Activated T-cell treated with anti-CD3 and anti-CD28 coated beads for 48 hours (primary cell): ENCODE results near the gene AGAP1.
"Not testable (repeated sequence)": the region's sequence is repeated elsewhere in the genome, so short reads cannot be mapped to it uniquely, and the experiment has no call there.

Experiments
- DNase-seq: peaks from one replicate; pipeline ENCODE4 v3.0.0-alpha.2; 2020; ENCODE audit warnings: low read depth

AGAP1 gene

GRCh38 chr2:236042087-236042486 is 548.2 kb downstream of the AGAP1 start:
- DNase-seq = no peak

DNA sequence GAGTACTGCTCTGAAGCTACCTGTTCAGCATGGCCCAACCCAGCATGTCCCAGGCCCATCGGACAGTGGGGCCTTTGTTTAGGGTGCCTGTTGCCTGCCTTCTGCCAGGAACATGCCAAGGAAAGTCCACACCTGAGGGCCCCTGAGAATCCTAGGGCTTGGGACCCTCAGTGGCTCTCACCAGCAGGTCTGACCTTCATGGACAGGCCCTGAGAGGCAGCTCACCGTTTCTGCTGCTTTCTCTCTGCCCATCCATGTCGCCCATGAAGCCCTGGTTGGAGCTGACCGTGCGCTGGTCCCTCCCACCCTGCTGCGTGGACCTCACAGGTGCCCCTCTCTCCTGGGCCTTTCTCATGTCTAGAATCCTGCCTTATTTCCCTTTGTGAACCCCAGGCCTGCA is 550.3 kb downstream of the AGAP1 start:
- no peak for DNase-seq

GRCh38 chr2:236045251-236046235 is 551.7 kb downstream of the AGAP1 start:
- no peak for DNase-seq

DNA sequence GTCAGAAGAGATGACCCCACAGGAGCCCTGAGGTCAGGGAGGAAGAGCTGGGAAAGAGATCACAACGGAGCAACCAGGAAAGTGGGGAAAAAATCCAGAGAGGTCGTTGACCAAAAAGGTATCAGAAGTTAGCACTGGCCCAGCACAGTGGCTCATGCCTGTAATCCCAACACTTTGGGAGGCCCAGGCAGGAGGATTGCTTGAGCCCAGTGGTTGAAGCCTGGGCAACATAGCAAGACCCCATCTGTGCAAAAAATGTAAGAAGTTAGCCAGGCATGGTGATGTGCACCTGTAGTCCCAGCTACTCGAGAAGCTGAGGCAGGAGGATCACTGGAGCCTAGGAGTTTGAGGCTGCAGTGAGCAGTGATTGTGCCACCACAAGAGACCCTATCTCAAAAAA is 552.9 kb downstream of the AGAP1 start:
- DNase-seq = no peak

DNA sequence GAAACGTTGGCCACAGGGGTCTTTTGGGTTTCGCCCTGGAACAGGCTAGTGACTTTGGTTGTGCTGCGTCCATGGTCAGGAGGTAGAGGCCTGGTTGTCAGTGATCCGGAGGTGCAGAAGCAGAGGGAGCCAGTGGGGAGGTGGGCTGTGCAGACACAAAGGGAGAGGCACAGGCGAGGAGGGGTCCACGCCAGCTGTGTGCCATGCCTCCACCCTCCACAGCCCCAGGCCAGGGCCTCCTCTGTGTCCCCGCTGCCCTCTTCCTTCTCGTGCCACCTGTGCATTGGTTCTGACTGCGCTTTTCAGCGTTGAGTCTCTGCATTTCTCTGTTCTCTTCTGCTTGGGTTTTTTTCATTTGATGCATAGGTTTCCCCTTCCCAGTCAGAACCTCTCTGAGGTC is 553.3 kb downstream of the AGAP1 start:
- DNase-seq = no peak

DNA sequence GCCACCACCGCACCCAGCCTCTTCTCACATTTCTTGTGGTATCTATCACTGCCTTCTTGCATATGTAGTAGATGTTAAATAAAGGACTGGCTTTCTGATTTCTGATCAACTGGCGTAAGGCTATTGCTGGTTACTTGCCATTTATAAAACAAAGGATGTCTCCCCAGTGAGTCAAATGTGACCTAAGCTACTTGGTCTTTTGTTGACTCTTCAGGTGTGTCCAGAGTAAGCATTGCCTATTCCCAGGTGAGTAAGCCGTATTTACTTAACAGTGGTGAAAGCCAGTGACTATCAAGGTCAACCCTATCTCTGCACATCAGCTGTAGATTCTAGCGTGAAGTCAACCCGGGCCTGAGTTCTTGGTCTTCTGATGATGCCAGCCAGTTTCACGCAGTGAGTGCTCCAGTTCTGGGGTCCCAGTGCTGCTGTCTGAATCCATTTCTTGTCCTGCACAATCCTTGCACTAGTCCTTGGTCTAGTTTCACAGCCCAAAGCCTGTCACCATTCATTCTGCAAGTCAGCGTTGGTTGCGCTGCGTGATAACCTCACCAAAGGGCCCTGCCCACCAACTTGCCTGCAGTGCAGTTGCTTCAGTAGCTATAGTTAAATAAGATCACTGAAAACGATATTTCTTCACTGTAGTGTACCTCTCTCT is 554.2 kb downstream of the AGAP1 start:
- no peak for DNase-seq

DNA sequence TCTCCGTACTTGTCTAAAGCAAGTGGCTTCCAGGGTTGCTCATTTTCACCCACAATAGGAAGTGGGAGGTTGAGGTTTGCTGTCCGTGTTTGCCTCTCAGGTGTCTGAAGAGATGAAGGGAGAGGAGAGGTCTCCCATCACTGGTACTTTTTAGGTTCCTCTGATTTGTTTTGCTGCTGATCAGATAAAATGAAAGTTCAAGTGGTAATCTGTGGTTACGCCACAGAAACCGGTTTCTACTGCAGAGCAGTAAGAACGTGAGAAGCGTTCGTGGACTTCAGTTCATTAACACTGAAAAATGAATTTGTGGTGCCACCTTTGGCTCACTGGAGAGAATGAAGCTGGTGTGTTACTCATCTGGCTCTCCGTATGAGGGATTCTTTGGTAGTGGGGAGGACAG is 556.1 kb downstream of the AGAP1 start:
- DNase-seq = no peak

- no peak for DNase-seq
Measured at GRCh38 chr2:236051351-236051750, 557.5 kb downstream of the AGAP1 start.

GRCh38 chr2:236051806-236052205 is 558.0 kb downstream of the AGAP1 start:
- no peak for DNase-seq

- DNase-seq = no peak
Measured at GRCh38 chr2:236052206-236052605, 558.4 kb downstream of the AGAP1 start.

- DNase-seq = no peak
Measured at GRCh38 chr2:236052926-236053821, 559.3 kb downstream of the AGAP1 start.

GRCh38 chr2:236054125-236054524 is 560.3 kb downstream of the AGAP1 start:
- DNase-seq = no peak

GRCh38 chr2:236054621-236055305 is 560.9 kb downstream of the AGAP1 start:
- DNase-seq = no peak

GRCh38 chr2:236055471-236055870 is 561.6 kb downstream of the AGAP1 start:
- no peak for DNase-seq

DNA sequence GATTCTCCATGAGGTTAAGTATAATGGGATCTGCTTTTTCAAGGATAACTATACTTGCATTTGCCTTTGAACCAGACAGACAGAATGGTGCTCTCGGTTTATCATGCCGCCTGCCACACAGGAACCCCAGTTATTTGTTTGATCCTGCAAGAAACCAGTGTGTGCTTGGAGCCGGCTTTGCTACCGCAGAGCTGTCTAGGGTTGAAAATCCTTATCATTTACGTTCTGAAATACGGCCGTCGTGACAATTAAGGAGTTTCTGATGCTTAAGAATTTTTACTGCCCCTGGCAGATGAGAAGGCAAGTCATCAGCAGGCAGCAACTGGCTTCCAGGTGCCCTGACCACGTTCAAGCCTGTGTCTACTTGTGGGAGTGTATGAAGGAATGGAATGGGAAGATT is 562.3 kb downstream of the AGAP1 start:
- DNase-seq = no peak

DNA sequence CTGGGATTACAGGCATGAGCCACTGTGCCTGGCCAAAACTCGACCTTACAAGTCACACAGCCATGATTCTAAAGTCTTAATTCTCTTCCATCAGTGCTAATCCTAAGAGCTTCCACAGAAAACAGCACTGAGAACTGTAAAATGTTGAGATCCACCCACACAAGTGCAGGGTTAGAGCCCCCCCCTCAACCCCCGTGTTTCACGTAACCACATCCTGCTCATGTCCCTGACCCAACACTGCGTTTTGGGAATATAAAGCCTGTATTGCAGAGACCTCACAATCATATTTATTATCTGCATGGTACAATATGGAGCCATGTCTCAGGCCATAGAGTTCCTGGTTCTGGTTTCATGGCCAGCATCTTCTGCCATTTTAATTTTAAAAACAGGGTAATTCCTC is 563.5 kb downstream of the AGAP1 start:
- DNase-seq = no peak

- no peak for DNase-seq
Measured at GRCh38 chr2:236061497-236061896, 567.7 kb downstream of the AGAP1 start.

- DNase-seq = no peak
Measured at GRCh38 chr2:236061899-236062298, 568.1 kb downstream of the AGAP1 start.

- not testable (repeated sequence) for DNase-seq
Measured at GRCh38 chr2:236062806-236063205, 569.0 kb downstream of the AGAP1 start.

DNA sequence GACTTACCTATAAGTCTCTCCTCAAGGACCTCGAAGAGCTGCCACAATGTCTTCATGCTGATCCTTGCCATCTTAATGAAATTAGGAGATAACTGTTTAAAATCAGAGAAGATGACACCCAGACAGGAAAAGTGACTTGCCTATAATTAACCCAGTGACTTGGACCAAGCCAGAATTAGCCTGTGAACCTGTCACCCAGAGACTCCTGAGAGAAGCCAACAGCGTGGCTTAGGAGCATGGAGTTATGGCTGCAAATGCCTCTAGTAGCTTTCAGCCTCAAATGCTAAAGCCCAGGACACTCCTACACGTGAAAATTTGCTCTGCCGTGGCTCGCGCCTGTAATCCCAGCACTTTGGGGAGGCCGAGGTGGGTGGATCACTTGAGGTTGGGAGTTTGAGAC is 570.2 kb downstream of the AGAP1 start:
- DNase-seq = no peak

GRCh38 chr2:236065314-236066160 is 571.7 kb downstream of the AGAP1 start:
- DNase-seq = no peak
